Osteoblast (primary cell): Measurements from ENCODE around the gene AOPEP. TPM values are rescaled to one million over a fixed set of nuclear protein-coding genes. Genes with fewer than 3 reads are reported as not detected.
A peak's percentile ranks its signal among the peaks of the same experiment; 100 is the strongest.

Experiments used
- DNase-seq: peaks from one replicate; pipeline ENCODE4 v3.0.0; 2011; ENCODE audit warnings: low spot score, mixed read lengths; ENCODE audit not compliant: insufficient read length; ENCODE audit errors: missing footprints
- H2AFZ ChIP-seq: 2 replicates; pipeline ENCODE4 v1.6.0; 2011; ENCODE audit warnings: mild to moderate bottlenecking, low read length
- H3K27ac ChIP-seq: 2 replicates; pipeline ENCODE4 v1.5.1; 2011; ENCODE audit warnings: mild to moderate bottlenecking, low read depth, low read length, moderate library complexity
- H3K27me3 ChIP-seq: 2 replicates; pipeline ENCODE4 v1.6.0; 2012; ENCODE audit warnings: mild to moderate bottlenecking, control low read depth, inconsistent platforms, low read length, moderate library complexity; ENCODE audit not compliant: insufficient read depth
- H3K36me3 ChIP-seq: 2 replicates; pipeline ENCODE4 v1.5.1; 2011; ENCODE audit warnings: mild to moderate bottlenecking, low read length, control low read depth, moderate library complexity; ENCODE audit not compliant: insufficient read depth
- H3K4me1 ChIP-seq: 2 replicates; pipeline ENCODE4 v1.5.1; 2011; ENCODE audit warnings: mild to moderate bottlenecking, low read length, control low read depth, moderate library complexity; ENCODE audit not compliant: insufficient read depth
- H3K4me2 ChIP-seq: 2 replicates; pipeline ENCODE4 v1.6.0; 2011; ENCODE audit warnings: mild to moderate bottlenecking, low read length; ENCODE audit not compliant: insufficient read depth
- H3K4me3 ChIP-seq: fragments of 200-600 bp; sonication (generic); 3 replicates; pipeline ENCODE4 v1.5.1; 2012; ENCODE audit warnings: mild to moderate bottlenecking, low read length, inconsistent platforms; ENCODE audit not compliant: insufficient read depth
- H3K79me2 ChIP-seq: 2 replicates; pipeline ENCODE4 v1.6.0; 2012; ENCODE audit warnings: mild to moderate bottlenecking, low read length, control low read depth, inconsistent platforms; ENCODE audit not compliant: insufficient read depth
- H3K9me3 ChIP-seq: 2 replicates; pipeline ENCODE4 v1.5.1; 2011; ENCODE audit warnings: low read depth, low read length, control low read depth
- H4K20me1 ChIP-seq: 2 replicates; pipeline ENCODE4 v1.6.0; 2012; ENCODE audit warnings: mild to moderate bottlenecking, low read length, control low read depth; ENCODE audit not compliant: insufficient read depth
- total RNA-seq: library from RNA; depleted of rRNA; stranded (reverse); fragments of >200 nt; gene quantifications from 2 replicates; pipeline ENCODE4 v1.2.3, GENCODE V29; 2012
- TF ChIP-seq, protein P1 (sequence below): IDR thresholded peaks from 2 replicates; pipeline ENCODE4 v1.5.1; 2011; ENCODE audit warnings: mild to moderate bottlenecking, low read depth, low read length, moderate library complexity; ENCODE audit errors: extremely low read depth

Gene AOPEP
- total RNA-seq, 1 donor = 131 TPM

- DNase-seq = no peak
These were observed 330.6 kb downstream of the AOPEP start for GRCh38 chr9:95057101-95057500.

DNA sequence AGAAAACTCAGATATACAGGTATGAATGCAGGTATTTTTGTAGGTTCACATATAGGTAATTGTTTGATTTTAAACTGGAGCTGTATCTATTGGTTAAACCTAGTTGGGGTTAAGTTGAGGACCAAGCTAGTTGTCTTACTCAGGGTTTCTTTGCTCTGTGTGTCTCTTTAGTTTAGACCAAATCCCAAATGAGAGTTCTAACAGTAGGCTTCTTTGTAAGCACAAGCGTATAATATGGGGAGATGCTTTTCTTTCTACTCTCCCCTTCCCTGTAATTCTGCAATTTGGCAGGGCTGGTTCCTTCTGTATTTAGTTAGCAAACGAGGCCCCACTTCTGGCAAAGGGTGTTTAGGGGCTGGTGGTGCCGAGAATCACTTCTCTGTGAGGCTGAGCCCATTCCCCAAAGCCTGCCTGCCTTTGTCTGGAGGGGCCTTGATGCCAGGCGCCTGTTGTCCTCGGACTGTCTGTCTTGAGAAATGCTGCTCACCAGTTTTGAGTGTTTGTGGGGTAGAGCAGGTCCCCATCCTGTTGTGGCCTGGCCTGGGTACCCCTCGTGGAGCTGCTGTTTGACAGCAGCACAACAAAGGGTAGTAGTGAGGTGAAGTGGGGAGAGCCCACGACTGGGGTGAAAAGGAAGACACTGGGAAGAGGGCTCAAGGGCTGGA is 331.8 kb downstream of the AOPEP start:
- Histone ChIP-seq H3K79me2 (peaks cover 100% of the 10 kb centered on the region), H3K4me3 (no peak overlapping the region), H3K27ac (peak overlapping the region; percentile 94), H2AFZ (no peak overlapping the region), H3K4me1 (peaks cover 77% of the 10 kb centered on the region), H3K27me3 (no peaks in the 10 kb centered on the region), H4K20me1 (peaks cover 74% of the 10 kb centered on the region), H3K36me3 (peaks cover 53% of the 10 kb centered on the region), H3K9me3 (no peaks in the 10 kb centered on the region), H3K4me2 (peak overlapping the region; percentile 37)
- no peak for DNase-seq
- TF ChIP-seq, protein P1, sequence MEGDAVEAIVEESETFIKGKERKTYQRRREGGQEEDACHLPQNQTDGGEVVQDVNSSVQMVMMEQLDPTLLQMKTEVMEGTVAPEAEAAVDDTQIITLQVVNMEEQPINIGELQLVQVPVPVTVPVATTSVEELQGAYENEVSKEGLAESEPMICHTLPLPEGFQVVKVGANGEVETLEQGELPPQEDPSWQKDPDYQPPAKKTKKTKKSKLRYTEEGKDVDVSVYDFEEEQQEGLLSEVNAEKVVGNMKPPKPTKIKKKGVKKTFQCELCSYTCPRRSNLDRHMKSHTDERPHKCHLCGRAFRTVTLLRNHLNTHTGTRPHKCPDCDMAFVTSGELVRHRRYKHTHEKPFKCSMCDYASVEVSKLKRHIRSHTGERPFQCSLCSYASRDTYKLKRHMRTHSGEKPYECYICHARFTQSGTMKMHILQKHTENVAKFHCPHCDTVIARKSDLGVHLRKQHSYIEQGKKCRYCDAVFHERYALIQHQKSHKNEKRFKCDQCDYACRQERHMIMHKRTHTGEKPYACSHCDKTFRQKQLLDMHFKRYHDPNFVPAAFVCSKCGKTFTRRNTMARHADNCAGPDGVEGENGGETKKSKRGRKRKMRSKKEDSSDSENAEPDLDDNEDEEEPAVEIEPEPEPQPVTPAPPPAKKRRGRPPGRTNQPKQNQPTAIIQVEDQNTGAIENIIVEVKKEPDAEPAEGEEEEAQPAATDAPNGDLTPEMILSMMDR = no peak

More at GRCh38 chr9:95057101-95057500, 330.6 kb downstream of the AOPEP start:
- H3K4me2 ChIP-seq = peak overlapping the region; percentile 77
- no peak overlapping the region for H2AFZ ChIP-seq
- H3K27ac ChIP-seq = peak overlapping the region; percentile 94
- peaks cover 100% of the 10 kb centered on the region for H3K79me2 ChIP-seq
- H3K4me3 ChIP-seq = peak overlapping the region; percentile 20
- H3K36me3 ChIP-seq = peaks cover 42% of the 10 kb centered on the region
- TF ChIP-seq, protein P1 = no peak
- no peaks in the 10 kb centered on the region for H3K27me3 ChIP-seq
- H3K9me3 ChIP-seq = no peaks in the 10 kb centered on the region
- peaks cover 75% of the 10 kb centered on the region for H3K4me1 ChIP-seq
- H4K20me1 ChIP-seq = peaks cover 63% of the 10 kb centered on the region

DNA sequence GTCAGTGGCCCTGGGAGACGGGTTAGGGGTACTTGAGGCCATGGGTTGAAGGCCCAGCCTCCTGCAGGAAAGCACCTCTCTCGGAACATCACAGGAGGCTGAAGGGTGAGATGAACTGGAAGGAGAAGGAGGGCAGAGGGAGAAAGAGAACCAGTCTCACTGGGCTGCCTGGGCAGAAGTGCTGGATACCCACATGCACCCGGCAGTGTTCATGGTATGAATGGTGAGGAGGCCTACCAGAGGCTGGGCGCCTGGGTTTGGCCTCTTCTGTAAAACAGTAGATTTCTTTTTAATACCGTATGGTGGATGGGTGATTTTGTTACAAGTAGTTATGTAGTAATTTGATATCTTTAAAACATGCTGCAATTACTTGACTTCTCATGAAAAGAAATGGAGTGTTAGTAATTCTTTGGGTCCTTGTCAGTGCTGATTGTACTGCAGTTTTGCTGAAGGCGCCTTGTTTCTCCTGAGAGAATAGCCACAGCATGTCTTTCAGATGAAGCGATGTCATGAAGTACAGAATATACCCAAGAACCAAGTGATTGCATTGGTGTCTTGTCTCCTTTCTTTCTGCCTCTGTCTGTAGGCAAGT is 332.4 kb downstream of the AOPEP start:
- peaks cover 100% of the 10 kb centered on the region for H3K79me2 ChIP-seq

DNA sequence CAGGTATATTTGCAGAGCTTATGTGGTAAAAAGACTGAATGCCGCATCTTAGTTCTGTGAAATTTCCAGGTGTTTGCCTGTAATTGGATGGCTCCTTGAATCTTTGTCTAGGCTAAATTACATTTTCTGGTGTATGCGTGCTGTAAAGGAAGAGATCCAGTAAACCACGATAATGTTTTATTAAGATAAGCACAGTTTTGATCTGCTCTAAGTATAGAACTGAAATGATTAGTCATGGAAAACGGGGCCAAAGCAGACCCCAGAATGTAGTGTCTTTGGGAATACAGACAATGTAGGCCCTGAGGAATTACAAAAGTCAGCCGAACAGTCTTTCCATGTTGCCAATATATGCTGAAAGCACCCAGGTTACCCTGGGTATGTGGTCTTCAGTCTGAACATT is 333.7 kb downstream of the AOPEP start:
- no peak for DNase-seq
- Histone ChIP-seq H3K27me3 (no peaks in the 10 kb centered on the region), H3K36me3 (peaks cover 70% of the 10 kb centered on the region), H3K79me2 (peaks cover 100% of the 10 kb centered on the region), H3K4me3 (no peak overlapping the region), H3K4me1 (peaks cover 66% of the 10 kb centered on the region), H4K20me1 (peaks cover 85% of the 10 kb centered on the region), H3K4me2 (peak overlapping the region; percentile 14), H2AFZ (no peak overlapping the region), H3K9me3 (no peaks in the 10 kb centered on the region), H3K27ac (peak overlapping the region; percentile 94)
- TF ChIP-seq, protein P1 = no peak

More for the DNA sequence above, 332.4 kb downstream of the AOPEP start:
- H3K36me3 ChIP-seq = peaks cover 60% of the 10 kb centered on the region
- peaks cover 76% of the 10 kb centered on the region for H4K20me1 ChIP-seq
- no peak overlapping the region for H2AFZ ChIP-seq
- H3K4me2 ChIP-seq = peak overlapping the region; percentile 37
- no peaks in the 10 kb centered on the region for H3K27me3 ChIP-seq
- peaks cover 72% of the 10 kb centered on the region for H3K4me1 ChIP-seq
- H3K27ac ChIP-seq = peak overlapping the region; percentile 94
- no peaks in the 10 kb centered on the region for H3K9me3 ChIP-seq
- TF ChIP-seq, protein P1 = no peak
- DNase-seq = no peak
- no peak overlapping the region for H3K4me3 ChIP-seq
